ENCODE measurements around the gene PARP14.

DNA sequence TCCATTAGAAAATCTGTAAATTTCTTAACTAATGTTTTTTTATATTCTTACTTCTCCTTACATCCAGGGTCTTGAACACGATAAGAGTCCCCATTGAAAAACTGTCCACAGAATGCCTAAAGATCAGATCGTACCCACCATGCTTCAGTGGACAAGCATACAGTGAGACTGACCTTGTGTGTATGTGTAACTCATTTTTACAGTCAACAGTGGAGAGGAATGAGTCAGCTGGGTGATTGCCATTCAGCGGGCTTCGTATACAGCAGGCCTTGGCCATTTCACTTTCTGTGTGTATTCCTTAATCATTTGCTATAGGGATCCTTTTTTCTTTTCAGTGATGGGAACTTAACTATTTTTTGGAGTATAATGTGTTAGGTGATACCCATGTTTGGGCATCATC lies 10.6 kb downstream of the PARP14 start:
- TF ChIP-seq POLR2A (IDR thresholded peaks at IDR 0.05; ENCODE audit: low read length) (no peak), RFX5 (IDR thresholded peaks at IDR 0.05) (no peak), CEBPB (IDR thresholded peaks at IDR 0.05) (no peak), EP300 (IDR thresholded peaks at IDR 0.05) (no peak), POLR2AphosphoS2 (conservative IDR thresholded peaks at IDR 0.05; ENCODE audit: low read length) (no peak), RAD21 (conservative IDR thresholded peaks at IDR 0.05 in 1 of 2, IDR thresholded peaks at IDR 0.05 in 1 of 2) (no peak), JUNB (IDR thresholded peaks at IDR 0.05) (no peak), NPAS2 (CRISPR knock-in tag; IDR thresholded peaks at IDR 0.05; ENCODE audit: borderline replicate concordance) (no peak)
- TF ChIP-seq, protein P1, sequence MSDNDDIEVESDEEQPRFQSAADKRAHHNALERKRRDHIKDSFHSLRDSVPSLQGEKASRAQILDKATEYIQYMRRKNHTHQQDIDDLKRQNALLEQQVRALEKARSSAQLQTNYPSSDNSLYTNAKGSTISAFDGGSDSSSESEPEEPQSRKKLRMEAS (IDR thresholded peaks at IDR 0.05), result no peak
- TF ChIP-seq, protein P2, sequence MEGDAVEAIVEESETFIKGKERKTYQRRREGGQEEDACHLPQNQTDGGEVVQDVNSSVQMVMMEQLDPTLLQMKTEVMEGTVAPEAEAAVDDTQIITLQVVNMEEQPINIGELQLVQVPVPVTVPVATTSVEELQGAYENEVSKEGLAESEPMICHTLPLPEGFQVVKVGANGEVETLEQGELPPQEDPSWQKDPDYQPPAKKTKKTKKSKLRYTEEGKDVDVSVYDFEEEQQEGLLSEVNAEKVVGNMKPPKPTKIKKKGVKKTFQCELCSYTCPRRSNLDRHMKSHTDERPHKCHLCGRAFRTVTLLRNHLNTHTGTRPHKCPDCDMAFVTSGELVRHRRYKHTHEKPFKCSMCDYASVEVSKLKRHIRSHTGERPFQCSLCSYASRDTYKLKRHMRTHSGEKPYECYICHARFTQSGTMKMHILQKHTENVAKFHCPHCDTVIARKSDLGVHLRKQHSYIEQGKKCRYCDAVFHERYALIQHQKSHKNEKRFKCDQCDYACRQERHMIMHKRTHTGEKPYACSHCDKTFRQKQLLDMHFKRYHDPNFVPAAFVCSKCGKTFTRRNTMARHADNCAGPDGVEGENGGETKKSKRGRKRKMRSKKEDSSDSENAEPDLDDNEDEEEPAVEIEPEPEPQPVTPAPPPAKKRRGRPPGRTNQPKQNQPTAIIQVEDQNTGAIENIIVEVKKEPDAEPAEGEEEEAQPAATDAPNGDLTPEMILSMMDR (IDR thresholded peaks at IDR 0.05), result no peak
